Muscle layer of duodenum (tissue), 2 donors: ENCODE results near the gene CLCN4.

Source experiments
- H3K27ac ChIP-seq: one replicate; pipeline ENCODE4 v1.7.0; 2013; ENCODE audit warnings: mild to moderate bottlenecking, low read length
- H3K27me3 ChIP-seq: one replicate; pipeline ENCODE4 v1.7.0; 2013; ENCODE audit warnings: low read depth, mild to moderate bottlenecking, control low read depth, low read length
- H3K36me3 ChIP-seq, 2 donors: one replicate each; pipeline ENCODE4 v1.7.0; 2013; ENCODE audit warnings: low read length in 2 of 2, control low read depth in 1 of 2, mild to moderate bottlenecking in 1 of 2; ENCODE audit not compliant: insufficient read depth in 2 of 2, control insufficient read depth in 1 of 2
- H3K4me1 ChIP-seq, 2 donors: one replicate each; pipeline ENCODE4 v1.7.0; 2013; ENCODE audit warnings: low read length in 2 of 2, mild to moderate bottlenecking in 2 of 2, control low read depth in 1 of 2, moderate library complexity in 1 of 2; ENCODE audit not compliant: insufficient read depth in 2 of 2, control insufficient read depth in 1 of 2
- H3K4me3 ChIP-seq, 2 donors: one replicate each; pipeline ENCODE4 v1.7.0; 2013; ENCODE audit warnings: low read length in 2 of 2, low read depth in 1 of 2, mild to moderate bottlenecking in 1 of 2
- H3K9me3 ChIP-seq, 2 donors: one replicate each; pipeline ENCODE4 v1.7.0; 2013; ENCODE audit warnings: low read length in 2 of 2, control low read depth in 1 of 2, mild to moderate bottlenecking in 1 of 2; ENCODE audit not compliant: control insufficient read depth in 1 of 2
- donor health status: healthy.

CLCN4 gene

DNA sequence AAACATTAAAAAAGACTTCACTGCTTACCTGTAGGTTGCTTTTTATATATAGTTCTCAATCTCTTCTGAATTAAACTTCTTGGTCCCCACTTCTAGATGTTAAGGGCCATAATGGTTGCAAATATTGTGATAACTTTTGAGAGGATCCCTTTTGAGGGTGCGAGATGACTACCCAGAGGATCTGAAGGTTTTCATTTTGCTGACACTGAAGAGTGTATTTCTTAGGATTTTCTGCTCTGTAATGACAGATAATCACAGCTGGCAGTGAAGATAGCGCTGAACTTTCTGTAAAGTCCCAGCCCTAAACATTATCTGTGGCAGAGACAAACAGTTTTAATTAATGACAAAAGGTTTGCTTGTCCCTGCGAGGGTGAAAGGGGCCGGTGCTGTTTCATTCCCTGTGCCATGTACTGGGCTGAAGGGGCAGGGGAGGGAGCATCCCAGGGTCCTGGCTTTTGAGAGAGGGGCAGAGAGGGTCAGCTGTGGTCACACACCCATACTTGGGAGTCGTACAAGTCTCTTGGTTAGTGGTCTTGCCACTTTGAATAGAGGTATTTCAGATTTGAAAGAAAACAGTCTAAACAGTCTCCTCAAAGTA is 22.2 kb downstream of the CLCN4 start:
- no peaks in the 10 kb centered on the region for H3K27me3 ChIP-seq
- H3K4me3 ChIP-seq, result no peak overlapping the region
- no peak overlapping the region for H3K27ac ChIP-seq

DNA sequence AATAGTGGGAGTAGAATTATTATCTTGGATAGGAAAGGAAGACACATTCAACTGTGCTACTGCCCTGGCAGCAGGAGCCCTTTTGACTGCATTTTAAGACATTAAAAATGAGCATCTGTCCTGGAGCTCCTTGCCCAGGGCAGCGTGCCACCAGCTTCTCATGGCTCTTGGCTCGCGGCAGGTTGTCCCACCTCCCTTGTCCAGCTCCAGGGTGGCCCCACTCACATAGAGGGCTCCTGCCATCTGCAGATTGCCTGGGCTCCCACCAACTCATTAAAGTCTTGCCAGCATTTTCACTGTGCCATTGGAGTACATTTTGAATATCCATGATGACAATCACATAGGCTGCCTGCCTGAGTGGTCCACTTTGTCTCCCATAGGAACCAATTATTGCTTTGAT is 27.0 kb downstream of the CLCN4 start:
- H3K9me3 ChIP-seq, result no peaks in the 10 kb centered on the region
- no peaks in the 10 kb centered on the region for H3K36me3 ChIP-seq
- no peak overlapping the region for H3K4me3 ChIP-seq
- H3K4me1 ChIP-seq, result no peaks in the 10 kb centered on the region
- H3K27ac ChIP-seq, result no peak overlapping the region
- no peaks in the 10 kb centered on the region for H3K27me3 ChIP-seq

More for the DNA sequence above, 22.2 kb downstream of the CLCN4 start:
- Histone ChIP-seq H3K36me3 (no peaks in the 10 kb centered on the region), H3K9me3 (no peaks in the 10 kb centered on the region), H3K4me1 (peaks cover 0 to 6% of the 10 kb centered on the region in 2 donors)

DNA sequence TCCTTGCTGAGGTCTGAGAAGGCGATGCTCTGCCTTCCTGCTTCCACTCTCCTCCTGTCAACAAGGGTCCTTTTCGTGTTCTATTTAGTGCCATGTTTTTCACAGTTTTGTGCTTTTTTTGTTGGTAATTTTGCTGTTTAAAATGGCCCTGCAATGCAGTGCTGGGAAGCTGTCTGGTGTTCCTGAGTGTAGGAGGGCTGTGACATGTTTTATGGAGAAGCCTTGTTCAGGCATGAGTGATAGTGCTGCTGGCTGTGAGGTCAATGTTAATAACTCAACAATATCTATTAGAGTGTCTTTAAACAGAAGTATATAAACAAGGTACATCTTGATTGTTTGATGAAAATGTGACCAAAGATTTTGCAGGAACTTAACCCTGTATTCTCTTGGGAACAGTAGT is 27.6 kb downstream of the CLCN4 start:
- Histone ChIP-seq H3K4me3 (no peak overlapping the region), H3K27ac (no peak overlapping the region), H3K4me1 (peaks cover 0 to 2% of the 10 kb centered on the region in 2 donors), H3K27me3 (no peaks in the 10 kb centered on the region), H3K36me3 (no peaks in the 10 kb centered on the region), H3K9me3 (no peaks in the 10 kb centered on the region)

DNA sequence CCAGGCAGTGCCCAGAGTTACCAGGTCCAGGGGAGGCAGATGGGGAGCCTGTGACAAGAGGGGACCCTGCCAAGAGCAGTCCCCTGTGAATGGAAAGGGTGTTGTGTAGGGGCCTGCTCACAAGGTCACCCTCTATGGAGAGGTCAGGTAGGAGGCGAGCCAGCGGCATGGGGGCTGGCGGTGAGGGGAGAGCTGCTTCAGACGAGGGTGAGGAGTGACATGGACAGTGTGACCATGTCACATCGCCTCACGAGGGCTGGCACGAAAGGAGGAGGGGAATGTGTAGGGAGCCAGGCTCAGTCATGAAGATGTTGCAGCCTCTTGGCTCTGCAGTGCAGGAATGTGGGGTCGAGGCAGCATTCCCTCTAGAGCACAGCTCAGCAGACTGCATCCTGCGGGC is 29.6 kb downstream of the CLCN4 start:
- peaks cover 0 to 8% of the 10 kb centered on the region in 2 donors for H3K4me1 ChIP-seq
- no peaks in the 10 kb centered on the region for H3K36me3 ChIP-seq
- H3K9me3 ChIP-seq, result no peaks in the 10 kb centered on the region
- H3K4me3 ChIP-seq, result no peak overlapping the region
- H3K27ac ChIP-seq, result no peak overlapping the region
- no peaks in the 10 kb centered on the region for H3K27me3 ChIP-seq

DNA sequence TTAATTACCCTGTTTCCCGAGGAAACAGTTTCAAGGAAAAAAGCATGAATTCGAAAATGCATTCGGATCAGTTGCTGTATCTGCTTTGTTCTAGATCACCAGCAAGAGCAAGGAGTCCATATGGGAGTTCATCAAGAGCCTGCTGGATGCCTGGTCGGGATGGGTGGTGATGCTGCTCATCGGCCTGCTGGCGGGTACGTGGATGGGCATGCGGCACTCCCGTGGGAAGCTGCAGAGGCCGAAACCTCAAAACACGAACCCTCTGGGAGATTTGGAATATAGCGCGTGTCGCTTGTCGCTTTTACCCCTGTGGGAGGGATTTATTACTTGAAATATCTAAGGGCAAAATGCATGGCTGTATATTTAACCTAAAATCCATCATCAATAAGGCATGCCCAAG is 30.6 kb downstream of the CLCN4 start:
- H3K27ac ChIP-seq, result no peak overlapping the region
- H3K9me3 ChIP-seq, result no peaks in the 10 kb centered on the region
- H3K4me3 ChIP-seq, result no peak overlapping the region
- H3K36me3 ChIP-seq, result no peaks in the 10 kb centered on the region
- peaks cover 0 to 8% of the 10 kb centered on the region in 2 donors for H3K4me1 ChIP-seq
- H3K27me3 ChIP-seq, result no peaks in the 10 kb centered on the region

DNA sequence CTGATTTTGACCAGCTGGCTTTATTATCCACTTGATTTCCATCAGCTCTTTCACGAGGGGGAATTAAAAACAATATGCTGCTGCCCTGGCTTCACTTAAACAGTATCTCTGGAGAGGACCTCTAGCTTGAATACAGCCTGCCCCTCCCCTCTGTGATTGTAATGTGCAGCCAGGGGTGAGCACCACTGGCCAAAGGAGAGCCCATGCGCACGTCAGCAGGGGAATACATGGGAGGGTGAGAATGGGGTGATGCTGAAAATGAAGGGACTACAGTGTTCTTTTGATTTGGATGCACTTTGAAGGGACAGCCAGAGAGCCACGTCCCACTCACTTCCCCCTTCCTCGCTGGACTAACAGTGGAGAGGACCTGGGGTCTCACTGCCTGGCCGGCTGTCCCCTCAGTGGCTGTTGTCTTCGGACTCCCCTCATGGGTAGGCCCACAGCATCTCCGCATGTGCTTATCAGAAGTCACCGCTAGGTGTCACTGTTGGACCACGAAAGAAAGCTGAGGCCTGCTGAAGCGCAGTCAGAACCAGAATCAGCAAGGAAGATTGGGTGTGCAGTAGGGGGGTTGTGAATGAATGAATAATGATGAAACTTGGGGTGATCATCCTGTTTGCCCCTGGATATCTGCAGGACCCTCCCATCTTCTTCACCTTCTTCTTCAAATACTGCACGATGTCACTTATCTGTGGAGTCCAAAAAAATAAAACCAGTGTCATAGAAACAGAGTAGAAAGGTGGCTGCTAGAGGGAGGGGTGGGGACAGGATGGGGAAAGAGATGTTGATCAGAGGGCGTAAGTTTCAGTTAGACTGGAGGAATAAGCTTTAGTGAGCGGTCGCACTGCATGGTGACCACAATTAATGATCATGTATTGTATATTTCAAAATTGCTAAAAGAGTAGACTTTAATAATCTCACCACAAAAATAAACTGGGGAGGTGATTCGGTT is 32.8 kb downstream of the CLCN4 start:
- Histone ChIP-seq H3K4me3 (no peak overlapping the region), H3K9me3 (no peaks in the 10 kb centered on the region), H3K27me3 (no peaks in the 10 kb centered on the region), H3K36me3 (no peaks in the 10 kb centered on the region), H3K27ac (no peak overlapping the region), H3K4me1 (peaks cover 0 to 8% of the 10 kb centered on the region in 2 donors)

DNA sequence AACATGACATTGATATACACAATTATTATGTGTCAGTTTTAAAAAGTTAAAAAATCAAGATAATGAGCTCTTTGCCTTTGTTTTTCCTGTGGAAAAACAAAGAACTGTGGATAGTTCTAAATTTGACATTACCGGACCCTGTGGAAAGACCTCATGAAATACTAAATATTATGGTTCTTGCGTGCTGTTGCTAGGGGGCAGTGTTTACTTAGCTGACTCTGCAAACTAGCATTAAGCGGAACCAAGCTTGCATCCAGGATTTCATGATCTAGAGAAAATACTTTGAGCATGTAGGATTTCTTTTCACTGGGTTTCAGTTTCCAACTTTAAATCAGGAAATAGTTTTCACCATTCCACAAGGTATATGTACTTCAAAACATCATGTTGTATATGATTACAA is 33.6 kb downstream of the CLCN4 start:
- no peaks in the 10 kb centered on the region for H3K9me3 ChIP-seq
- no peak overlapping the region for H3K27ac ChIP-seq
- H3K4me1 ChIP-seq, result peaks cover 0 to 8% of the 10 kb centered on the region in 2 donors
- H3K27me3 ChIP-seq, result no peaks in the 10 kb centered on the region
- no peak overlapping the region for H3K4me3 ChIP-seq
- H3K36me3 ChIP-seq, result no peaks in the 10 kb centered on the region

DNA sequence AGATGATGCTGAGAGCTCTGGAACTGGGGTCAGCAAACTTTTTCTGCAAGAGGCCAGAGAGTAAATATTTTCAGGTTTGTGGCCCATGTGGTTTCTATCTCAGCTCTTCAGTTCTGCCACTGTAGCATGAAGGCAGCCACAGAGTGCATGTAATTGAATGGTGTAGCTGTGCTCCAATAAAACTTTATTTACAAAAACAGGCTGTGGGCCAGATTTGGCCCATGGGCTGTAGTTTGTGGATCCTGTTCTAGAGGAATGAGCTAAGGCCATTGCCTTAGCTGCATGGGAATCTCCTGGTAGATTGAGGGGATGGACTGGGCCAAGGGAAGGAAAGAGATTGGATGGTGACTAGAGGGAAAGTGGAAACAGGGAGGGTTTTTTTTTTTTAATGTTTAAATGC is 36.8 kb downstream of the CLCN4 start:
- no peaks in the 10 kb centered on the region for H3K36me3 ChIP-seq
- H3K27me3 ChIP-seq, result no peaks in the 10 kb centered on the region
- H3K4me1 ChIP-seq, result peaks cover 0 to 8% of the 10 kb centered on the region in 2 donors
- no peak overlapping the region for H3K4me3 ChIP-seq
- no peak overlapping the region for H3K27ac ChIP-seq
- H3K9me3 ChIP-seq, result no peaks in the 10 kb centered on the region

DNA sequence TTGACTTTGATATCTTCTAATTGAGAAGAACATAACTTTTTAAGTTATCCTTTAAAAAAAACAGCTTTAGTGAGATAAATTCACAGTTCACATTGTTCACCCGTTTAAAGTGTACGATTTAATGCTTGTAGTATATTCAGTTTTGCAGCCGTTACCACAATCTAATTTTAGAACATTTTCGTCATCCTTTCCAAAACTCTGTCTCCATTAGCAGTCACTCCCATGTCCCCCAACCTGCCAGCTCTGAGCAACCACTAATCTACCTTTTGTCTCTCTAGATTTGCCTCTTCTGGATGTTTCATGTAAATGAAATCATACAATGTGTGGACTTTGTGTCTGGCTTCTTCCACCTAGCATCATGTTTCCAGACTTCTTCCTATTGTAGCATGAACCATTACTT is 38.6 kb downstream of the CLCN4 start:
- Histone ChIP-seq H3K27me3 (no peaks in the 10 kb centered on the region), H3K4me3 (no peak overlapping the region), H3K4me1 (no peaks in the 10 kb centered on the region), H3K9me3 (no peaks in the 10 kb centered on the region), H3K36me3 (no peaks in the 10 kb centered on the region), H3K27ac (no peak overlapping the region)

DNA sequence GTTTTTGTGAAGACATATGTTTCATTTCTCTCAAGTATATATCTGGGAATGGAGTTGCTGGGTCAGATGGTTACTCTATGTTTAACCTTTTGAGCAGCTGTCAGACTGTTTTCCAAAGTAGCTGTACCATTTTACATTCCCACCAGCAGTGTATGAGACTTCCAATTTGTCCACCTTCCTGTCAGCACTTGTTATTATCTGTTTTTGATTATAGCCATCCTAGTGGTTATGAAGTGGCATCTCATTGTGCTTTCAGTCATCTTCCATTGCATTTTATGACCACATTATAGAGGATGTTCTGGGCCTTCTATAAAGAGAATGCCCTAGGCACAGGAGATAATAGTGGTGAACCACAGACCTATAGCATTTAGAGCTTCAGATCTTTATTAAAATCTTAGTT is 39.2 kb downstream of the CLCN4 start:
- Histone ChIP-seq H3K4me3 (no peak overlapping the region), H3K4me1 (no peaks in the 10 kb centered on the region), H3K27me3 (no peaks in the 10 kb centered on the region), H3K9me3 (no peaks in the 10 kb centered on the region), H3K36me3 (no peaks in the 10 kb centered on the region), H3K27ac (no peak overlapping the region)

DNA sequence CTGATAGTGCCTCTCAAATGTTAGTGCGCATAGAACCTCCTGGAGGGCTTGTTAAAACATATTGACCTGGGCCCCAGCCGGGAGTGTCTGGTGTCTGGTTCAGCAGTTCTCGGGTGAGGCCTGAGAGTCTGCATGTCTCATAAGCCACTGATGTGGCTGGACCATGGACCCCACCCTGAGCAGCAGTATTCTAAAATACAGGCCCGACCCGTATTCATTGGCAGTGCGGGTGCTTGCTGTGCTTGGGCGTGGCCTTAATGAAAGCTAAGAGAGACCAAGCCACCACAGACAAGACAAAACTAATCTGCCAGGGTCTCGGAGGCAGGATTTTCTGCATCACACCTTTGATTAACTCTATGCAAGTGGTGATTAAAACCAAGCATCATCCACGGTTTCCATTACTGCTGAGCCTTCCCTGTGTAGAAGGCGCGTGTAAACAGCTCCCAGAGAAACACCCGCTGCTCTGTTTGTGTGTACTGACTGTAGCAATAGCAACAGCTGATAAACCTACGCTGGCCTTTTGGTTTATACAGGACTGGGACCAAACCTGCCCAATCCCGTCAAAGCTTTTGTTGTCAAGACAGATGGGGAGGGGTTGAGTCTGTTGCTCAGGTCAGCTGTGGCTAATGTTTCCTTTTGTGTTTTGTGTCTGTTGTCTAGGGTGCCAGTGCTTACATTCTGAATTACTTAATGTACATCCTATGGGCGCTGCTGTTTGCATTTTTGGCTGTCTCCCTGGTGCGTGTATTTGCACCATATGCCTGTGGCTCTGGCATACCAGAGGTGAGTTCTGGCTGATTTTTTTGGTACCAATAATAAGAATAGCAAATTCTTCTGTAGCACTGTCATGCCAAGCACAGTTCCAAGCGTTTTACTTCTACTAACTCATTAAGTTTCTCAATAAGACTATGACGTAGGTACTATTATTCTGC is 40.8 kb downstream of the CLCN4 start:
- no peak overlapping the region for H3K27ac ChIP-seq
- no peaks in the 10 kb centered on the region for H3K27me3 ChIP-seq
- no peaks in the 10 kb centered on the region for H3K36me3 ChIP-seq

More for the DNA sequence above, 40.8 kb downstream of the CLCN4 start:
- Histone ChIP-seq H3K4me3 (no peak overlapping the region), H3K9me3 (no peaks in the 10 kb centered on the region), H3K4me1 (no peaks in the 10 kb centered on the region)
